GF-D8 (cell line): ENCODE results near the gene EEF1AKMT1.

Source experiments
- DNase-seq: peaks from one replicate; lab custom pipeline; 2025; lab: John Stamatoyannopoulos, UW

EEF1AKMT1 gene

DNA sequence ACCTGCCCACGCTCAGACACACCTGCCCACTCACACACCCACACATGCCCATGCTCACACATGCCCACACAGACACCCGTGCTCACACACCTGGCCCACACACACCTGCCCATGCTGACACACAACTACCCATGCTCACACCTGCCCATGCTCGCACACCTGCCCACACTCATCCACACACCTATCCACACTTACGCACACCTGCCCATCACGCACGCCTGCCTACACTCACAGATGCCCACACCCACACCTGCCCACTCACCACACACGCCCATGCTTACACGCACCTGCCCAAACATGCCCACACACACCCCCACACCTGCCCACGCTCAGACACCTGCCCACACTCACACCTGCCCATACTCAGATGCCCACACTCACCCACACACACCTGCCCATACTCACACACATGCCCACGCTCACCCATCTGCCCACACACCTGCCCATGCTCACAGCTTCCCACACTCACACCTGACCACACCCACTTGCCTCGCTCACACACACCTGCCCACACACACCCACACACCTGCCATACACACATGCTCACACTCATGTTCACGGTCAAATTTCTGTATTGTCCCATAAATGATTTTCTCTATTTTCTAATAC, 54.7 kb downstream of the EEF1AKMT1 start:
- DNase-seq, result no peak

- no peak for DNase-seq
Measured at GRCh38 chr13:20717581-20718542, 55.9 kb downstream of the EEF1AKMT1 start.

DNA sequence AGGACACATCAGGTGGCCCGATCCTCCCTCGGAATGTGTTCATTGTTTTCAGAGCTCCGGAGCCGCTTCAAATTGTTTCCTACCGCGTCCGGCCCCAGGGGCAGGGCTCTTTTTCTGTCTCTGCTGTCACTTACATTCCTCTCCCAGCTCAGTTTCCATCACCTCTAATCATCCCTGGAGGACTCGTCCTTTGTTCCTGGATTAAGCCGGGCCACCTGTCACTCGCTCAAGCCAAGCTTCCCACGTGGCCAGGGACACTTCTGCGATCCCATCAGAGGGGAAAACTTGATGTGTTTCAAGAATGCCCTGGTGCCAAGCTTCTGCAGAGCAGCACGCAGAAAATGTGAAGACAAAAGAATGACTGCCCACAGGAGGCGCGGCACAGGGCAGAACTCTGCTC, 56.8 kb downstream of the EEF1AKMT1 start:
- DNase-seq, result no peak

GRCh38 chr13:20715330-20715712, 58.4 kb downstream of the EEF1AKMT1 start:
- DNase-seq, result no peak

- DNase-seq, result no peak
Measured at GRCh38 chr13:20714563-20715329, 59.0 kb downstream of the EEF1AKMT1 start.

GRCh38 chr13:20714161-20714560, 59.6 kb downstream of the EEF1AKMT1 start:
- DNase-seq, result no peak

DNA sequence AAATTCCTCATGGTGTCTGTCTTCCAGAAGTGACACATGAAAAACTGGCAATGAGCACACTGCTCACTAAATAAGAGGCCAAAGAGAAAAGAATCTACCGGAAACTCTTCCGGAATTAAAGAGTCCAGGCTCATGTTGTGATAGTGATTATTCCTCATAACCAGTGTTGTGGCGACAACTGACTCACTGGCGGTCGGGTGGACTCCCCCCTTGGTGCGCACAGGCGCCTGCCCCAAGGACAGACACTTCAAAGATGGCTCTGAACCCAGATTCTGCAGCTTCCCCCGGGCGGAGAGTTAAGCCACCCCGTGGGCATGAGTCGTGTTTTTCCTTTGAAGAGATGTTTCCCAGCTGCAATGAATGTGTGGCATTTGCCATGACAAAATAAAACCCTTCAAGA, 60.0 kb downstream of the EEF1AKMT1 start:
- DNase-seq, result no peak

DNA sequence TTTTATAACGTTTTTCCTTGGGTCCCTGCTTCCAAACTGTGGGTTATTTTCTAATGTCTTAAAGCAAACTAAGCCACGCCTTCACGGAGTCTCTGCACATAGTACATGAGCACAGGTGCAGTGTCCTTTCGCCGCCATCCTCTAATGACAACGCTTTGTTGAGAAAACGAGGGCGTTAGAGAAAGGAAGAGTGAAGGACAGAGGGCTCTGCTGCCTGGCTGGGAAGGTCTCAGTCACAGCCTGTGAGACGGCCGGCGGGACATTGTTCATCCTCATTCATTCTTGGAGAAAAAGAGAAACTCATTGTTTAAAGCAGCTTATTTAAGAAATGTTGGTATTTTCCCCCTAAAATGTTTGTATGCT, 60.8 kb downstream of the EEF1AKMT1 start:
- DNase-seq, result no peak

DNA sequence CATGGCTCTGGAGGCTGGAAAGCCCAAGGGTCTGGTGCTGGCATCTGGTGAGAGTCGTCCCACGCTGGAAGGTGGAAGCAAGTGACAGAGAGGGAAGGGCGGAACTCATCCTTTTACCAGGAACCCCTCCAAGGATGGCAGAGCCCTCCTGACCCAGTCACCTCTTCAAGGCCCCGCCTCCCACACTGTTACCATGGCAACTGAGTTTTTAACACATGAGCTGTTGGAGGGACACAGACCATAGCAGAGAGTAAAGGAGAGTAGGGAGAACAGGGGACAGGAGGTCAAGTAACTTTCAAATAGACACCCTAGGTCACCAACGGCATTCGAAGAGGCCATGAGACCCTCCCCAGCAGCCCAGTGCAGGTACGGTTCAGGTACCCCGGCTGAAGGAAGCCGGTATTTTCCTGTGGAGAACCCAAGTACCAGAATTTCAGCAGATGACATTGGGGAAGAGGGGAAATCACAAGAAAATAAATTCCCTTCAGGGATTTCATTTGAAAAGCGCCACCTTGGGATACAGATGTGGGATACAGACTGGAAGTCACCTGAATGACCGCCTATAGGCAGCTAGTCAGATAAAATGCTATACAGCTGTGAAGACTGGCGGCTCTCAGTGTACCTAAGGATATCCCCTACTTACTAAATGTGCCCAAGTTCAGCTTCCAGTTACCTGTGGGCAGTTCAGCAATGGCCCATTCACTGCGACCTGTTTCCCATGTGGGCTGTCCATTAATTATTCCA, 62.3 kb downstream of the EEF1AKMT1 start:
- DNase-seq, result no peak

GRCh38 chr13:20709782-20710181, 64.0 kb downstream of the EEF1AKMT1 start:
- DNase-seq, result no peak

GRCh38 chr13:20709369-20709768, 64.4 kb downstream of the EEF1AKMT1 start:
- DNase-seq, result no peak

DNA sequence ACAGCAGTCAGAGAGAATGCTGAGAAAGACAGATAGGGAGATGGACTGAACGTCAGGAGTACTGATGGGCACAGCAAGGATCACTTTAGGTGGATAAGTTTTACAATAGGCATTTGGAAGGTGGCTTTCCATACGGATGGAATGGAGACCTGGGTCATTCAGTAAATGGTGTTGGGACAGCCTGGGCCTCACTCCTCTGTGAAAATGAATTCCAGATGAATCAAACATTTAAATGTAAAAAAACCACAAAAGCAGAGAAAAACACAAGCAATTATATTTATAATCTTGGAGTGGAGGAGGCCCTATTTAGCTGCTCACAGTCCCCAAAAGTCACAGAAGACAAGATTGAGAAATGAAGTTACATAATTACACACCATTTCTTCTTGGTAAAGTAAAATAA, 65.5 kb downstream of the EEF1AKMT1 start:
- DNase-seq, result no peak

GRCh38 chr13:20706661-20707060, 67.1 kb downstream of the EEF1AKMT1 start:
- DNase-seq, result no peak

DNA sequence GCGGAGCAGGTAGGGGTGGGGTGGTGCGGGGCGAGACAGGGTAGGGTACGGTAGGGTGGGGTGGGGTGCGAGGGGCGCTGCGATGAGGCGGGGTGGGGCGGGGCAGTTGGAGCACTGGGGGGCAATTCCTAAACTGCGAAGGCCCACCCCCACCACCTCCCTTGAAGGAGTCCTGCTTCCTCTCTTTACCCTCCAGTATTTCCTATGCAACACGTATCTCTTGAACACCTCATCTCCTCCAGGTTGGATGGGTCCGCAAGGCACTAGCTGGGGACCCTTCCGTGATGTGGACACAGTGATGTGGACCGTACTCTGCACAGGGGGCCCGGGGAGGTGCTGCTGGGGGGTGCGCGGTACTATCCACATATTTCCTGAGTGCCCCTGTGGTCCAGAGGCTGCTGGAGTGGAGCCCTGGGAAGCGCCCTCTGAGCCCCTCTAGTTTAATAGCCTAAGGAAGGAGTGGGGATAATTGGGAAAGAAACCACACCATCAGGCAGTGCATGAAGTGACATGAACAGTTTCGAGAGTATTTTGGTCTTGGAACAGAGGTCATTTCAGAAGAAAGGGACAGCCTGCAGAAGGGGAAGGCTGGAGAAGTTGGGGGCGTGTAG, 69.2 kb downstream of the EEF1AKMT1 start:
- DNase-seq, result no peak

GRCh38 chr13:20703780-20704458, 69.8 kb downstream of the EEF1AKMT1 start:
- DNase-seq, result peak; percentile 45

- peak; percentile 19 for DNase-seq
Measured at GRCh38 chr13:20702915-20703779, 70.6 kb downstream of the EEF1AKMT1 start, which contains the start of gene IL17D. TSS of gene IL17D (plus strand) at chr13:20703699. CDS start at chr13:20704002, 303 bp downstream.

DNA sequence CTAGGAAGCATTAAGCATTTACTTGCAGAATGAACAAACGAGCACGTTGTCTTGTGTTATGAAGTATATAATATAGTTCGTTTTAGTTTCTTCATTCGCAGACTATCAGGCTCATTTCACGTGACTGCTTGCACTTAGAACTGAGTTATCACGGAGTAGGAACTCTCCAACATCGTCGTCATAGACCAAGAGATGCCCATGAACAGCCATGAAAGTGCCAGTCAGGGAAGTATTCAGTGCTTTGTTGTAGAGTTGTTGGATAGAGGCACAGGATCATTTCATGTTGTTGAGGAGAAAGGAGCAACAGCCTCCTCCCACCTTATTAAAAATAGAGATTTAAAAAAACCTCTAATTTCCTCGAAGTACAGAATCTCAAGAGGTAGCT, 71.2 kb downstream of the EEF1AKMT1 start:
- peak; percentile 47 for DNase-seq

- DNase-seq, result no peak
Measured at GRCh38 chr13:20701461-20701860, 72.3 kb downstream of the EEF1AKMT1 start.

DNA sequence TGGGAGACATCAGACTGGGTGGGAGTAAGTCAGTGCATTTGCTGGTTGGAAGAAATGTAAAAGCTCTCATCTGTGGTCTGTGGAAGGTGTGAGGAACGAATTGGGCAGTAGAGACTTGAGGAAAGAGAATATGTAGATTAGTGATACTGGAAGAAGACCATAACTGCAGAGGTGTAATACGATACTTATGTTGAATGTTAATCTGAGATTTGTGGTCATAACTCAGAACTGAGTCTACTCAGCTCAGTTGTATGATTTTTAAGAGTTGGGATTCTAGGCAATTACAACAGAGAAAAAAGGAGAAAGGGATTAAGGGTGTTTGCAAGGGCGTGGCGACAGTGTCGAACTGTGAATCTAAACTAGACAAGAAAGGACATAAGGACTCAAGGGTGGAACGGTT, 73.5 kb downstream of the EEF1AKMT1 start:
- DNase-seq, result no peak

DNA sequence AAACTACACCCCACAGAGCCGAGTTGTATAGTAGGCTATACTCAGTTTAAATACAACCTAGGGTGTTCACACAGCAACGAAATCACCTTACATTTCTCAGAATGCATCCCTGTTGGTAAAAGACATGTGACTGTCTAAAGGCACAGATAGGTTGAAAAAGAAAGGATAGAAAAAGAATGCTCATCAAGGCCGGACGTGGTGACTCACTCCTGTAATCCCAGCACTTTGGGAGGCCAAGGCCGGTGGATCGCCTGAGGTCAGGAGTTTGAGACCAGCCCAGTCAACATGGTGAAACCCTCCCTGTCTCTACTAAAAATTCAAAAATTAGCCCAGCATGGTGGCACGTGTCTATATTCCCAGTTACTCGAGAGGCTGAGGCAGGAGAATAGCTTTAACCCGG, 74.0 kb downstream of the EEF1AKMT1 start:
- DNase-seq, result no peak
